NCI-H187 (cell line): Measurements from ENCODE around the gene CAMKK1.

Source experiments
- DNase-seq, 2 experiments: peaks; one replicate each; lab custom pipeline; 2025; lab: John Stamatoyannopoulos, UW

The CAMKK1 gene

DNA sequence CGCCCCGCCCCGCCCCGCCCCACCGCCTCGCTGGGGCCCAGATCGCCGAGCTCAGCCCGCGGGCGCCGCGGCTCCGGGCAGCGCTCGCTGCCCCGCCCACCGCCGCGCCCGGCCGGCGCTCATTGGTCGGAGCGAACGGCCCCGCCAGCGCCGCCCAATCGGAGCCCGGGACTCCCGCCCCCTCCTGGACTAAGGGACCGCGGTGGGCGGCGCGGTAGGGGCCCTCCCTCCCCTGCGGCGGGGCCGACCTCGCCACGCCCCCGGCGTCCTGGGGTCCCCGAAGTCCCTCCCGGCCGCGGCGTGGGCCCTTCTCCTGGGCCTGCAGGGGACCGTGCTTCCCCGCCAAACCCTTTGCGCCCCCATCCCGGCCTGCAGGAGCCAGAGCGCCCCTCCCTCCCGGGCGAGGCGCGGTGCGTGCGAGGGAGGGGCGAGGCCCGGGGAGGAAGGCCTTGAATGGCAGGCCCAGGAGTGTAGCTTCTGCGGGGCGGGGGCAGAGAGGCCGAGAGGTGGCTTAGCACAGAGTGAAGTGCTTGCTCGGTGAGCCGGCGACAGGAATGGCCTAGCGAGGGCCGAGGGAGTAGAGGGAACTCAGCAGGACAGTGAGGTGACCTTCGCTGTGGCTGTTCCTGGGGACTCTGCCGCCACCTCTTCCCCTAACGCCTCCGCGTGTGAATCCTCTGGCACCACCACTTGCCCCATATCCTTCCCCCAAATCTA lies at the start of gene CAMKK1:
Gene CAMKK1, minus strand, starts transcription at position 51 of the 717 bp plus-strand sequence. CDS start 7,366 bp downstream, outside the sequence.
- peak; percentile 72 to 84 for DNase-seq

DNA sequence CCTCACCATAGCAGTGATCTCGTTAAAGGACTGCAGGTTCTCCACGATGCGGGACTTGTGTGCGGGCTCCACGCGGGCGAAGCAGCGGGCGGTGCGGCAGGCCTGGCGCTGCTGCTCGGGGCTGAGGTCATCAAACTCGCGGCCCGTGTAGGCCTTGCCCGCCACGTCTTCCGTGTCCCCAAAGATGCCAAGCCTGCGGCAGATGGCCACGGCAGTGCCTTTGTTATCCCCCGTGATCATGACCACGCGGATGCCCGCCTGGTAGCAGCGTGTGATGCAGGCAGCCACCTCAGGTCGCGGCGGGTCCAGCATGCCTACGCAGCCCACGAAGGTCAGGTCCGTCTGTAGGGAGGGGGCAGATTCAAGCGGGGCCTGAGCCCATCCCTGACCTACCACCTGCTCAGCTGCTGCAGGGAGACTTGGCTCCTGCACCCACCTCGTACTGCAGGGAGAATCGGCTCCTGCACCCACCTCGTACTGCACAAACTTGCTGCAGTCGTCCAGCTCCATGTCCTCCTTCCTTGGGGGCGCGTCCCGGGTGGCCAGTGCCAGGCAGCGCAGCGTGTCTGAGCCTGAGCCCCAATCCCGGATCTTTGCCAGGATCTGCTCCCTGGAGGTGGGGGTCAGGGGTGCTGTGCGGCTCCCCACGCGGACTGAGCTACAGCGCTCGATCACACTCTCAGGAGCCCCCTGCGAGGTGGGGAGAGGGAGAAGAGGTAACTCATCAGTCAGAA lies 48.3 kb upstream of the CAMKK1 start:
- no peak for DNase-seq

DNA sequence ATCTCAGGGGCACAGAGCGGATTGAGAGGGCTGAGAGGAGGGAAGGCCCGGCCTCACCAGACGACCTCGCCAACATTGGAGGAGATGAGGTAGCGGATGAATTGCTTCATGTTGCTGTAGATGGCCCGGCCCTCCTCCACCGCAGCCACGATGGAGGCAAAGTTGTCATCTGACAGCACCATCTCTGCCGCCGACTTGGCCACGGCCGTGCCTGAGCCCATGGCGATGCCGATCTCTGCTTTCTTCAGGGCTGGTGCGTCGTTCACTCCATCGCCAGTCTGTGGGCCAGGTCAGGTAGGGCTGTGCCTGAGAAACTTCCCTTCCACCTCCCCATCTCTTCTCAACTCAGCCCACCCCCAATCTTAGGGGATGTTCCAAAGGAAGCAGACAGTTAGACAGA lies 44.5 kb upstream of the CAMKK1 start:
- no peak for DNase-seq

DNA sequence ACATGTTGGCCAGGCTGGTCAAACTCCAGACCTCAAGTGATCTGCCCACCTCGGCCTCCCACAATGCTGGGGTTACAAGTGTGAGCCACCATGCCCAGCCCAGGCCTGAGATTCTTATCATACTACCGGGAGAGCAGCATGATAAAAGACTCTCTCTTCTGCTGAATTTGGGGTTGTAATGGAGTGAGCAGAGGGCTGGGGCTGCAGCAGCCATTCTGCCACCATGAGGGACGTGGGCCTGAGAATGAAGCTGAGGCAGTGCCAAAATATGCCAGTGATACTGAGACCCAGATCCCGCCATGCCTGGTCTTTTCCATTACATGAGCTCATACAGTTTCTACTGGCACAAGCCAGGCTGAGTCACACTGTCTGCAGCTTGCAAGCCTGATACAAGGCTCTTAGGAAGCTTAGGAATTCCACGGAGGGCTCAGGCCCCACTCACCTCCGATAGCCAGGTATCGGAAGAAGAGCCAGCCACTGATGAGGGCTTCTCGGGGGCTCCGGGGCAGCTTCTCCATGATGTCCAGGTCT lies 43.0 kb upstream of the CAMKK1 start:
- DNase-seq = no peak

DNA sequence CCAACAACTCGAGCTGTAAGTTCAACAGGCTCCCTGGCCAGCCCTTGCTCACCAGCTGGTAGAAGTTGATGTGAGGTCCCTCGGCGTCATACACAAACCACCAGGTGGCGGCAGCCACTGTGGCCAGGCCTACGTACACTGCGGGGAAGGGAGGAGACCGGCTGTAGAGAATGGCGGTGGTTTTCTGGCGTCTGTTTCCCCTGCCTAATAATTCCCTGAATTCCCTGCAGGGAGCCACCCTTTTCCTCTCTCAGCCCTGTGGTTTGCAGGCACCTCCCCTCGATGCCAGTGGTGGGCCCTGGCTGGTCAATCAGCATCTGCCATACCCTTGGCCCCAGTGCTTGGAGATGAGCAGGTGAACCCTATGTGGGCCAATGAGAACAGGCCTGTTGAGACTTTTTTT lies 42.3 kb upstream of the CAMKK1 start:
- DNase-seq = no peak

DNA sequence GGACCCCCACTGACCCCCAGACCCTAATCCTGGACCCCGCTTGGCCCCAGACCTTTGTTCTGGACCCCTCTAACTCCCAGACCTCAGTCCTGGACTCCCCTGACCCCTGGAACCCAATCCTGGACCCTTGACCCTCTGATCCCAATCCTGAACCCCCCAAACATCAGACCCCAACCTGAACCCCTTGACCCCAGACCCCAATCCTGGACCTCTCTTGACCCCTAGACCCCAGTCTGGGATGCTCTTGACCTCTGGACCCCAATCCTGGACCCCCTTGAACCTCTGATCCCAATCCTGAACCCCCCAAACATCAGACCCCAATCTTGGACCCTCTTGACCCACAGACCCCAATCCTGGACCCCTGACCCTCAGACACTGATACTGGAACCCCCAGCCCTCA lies 36.9 kb upstream of the CAMKK1 start:
- no peak for DNase-seq

DNA sequence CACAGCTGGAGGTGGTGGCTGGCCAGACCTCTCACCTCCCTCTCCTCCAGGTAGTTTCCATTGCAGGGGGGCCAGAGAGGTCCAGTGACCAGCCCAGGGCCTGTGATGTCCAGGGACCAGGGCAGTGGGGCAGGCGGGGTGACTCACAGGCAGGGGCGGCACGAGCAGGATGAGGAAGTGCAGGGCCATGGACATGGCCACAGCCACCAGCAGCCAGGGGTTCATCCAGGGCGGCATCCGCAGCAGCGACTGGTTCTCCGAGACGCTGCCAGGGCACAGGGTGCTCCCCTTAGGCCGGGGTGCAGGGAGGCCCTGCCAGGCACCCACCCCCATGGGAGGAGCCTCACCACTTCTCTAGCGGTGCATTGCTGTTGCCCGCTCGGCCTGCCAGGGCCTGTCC lies 36.3 kb upstream of the CAMKK1 start:
- no peak for DNase-seq

DNA sequence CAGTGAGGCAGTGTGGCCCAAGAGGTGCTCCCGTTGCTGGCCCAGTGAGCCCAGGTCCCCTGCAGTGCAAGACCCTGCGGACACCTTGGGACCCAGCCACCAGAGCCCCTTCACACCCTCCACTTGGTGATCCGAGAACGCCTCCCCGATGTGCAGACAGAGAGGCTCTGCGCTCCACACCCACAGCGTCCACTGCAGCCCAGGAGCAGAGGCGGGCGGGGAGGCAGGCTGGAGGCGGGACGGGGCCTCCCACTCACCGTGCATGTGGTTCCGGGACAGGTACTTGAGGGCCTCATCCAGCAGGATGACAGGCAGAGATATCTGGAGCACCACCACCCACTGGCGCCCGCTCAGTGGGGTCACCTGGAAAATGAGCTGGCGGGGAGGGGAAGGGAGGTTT lies 35.6 kb upstream of the CAMKK1 start:
- DNase-seq = no peak

DNA sequence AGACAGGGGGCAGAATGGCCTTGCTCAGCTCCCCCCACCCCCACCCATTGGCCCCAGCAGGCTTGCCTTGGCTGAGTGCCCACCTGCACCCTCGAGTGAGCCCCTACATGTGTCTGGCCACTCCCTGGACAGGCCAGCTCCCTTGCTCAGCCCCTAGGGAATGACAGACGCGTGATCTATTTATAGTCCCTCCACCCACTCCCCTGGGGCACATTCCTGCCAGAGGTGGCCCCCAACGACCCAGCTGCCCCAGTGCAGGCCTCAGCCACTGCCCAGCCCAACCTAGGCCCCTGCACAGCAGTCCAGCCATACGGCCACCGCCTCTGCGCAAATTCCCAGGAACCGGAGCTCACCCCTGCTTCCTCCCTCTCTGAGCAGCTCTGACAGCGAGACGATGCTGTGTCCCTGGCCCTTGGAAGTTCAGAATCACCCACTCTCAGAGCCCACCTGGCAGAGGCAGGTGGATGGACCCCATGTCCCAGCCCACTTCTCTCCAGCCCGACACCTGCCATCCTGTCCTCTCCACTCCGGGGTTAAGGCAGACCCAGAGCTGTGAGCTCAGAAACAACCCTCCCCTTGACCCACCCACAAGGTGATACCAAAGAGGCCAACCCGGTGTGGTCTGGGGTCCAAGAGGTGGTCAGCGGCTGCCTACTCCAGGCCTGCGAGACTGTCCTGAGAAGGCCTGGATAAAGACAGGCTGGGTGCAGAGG lies 34.9 kb upstream of the CAMKK1 start:
- no peak for DNase-seq

DNA sequence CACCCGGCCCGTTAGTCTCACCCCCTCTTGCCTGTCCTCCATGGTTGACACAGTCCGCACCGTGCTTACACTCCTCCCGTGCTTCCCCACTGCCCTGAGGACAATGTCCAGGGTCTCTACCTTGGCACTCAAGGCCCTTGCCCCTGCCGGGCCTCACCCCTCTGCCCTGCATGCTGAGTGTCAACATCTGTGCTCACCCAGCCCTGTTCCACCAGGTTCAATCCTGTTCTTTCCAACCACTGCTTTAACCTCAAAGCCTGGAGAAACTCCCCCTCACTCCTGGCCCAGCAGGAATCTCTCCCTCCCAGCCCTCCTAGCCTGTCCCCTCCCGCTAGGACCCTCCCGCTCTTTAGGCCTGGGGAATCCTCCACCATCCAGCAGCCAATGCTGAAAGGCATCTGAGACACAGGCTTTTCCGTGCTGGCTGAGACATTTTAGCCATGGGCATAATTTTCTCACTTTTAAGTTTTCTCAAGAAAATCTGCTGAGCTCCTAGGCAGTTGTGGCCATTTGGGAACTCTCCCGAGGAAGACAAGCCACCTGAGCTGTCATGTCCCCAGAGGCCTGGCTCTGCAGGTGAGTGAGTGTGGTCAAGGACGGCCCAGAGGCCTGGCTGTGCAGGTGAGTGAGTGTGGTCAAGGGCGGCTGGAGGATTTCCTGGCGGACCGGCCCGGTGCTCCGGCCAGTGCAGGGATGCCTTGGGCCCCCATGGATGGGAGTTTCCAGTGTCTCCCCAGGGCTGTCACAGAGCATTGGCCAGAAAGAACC lies 34.2 kb upstream of the CAMKK1 start:
- no peak for DNase-seq

DNA sequence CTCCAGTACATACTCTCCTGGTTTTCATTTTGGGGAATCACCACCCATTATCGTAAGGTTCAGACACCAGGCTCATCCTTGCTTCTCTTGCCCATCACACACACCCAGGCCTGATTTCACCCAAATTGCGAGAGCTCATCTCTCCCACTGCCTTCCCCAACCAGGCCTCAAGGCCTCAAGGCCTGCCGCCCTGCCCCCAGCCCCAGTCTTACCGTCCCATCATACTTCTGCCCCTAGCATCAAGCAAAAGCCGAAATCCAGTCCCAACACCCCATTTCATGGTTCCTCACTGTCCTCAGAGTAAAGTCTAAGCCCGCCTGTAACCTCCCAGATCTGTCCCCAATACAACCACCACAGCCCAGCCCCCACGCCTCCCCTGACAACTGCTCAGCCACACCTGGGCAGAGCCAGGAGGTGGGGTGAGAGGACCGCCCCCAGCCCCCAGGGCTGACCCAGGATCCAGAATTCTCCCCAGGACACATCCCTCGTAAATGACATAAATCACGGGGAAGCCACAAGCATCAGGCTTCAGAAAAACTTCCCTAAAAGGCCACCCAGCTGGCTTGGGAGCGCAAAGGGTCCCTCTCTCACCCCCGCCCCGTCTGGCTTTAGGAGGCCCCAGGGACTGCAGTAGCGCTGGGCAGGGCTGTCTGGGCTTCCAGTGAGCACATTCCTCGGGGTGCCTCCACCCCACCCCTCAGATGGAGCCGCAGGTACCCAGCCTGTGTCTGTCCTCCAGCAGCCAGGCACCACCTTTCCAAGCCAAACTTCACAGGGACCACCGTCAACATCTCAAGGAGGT lies 33.0 kb upstream of the CAMKK1 start:
- no peak for DNase-seq

DNA sequence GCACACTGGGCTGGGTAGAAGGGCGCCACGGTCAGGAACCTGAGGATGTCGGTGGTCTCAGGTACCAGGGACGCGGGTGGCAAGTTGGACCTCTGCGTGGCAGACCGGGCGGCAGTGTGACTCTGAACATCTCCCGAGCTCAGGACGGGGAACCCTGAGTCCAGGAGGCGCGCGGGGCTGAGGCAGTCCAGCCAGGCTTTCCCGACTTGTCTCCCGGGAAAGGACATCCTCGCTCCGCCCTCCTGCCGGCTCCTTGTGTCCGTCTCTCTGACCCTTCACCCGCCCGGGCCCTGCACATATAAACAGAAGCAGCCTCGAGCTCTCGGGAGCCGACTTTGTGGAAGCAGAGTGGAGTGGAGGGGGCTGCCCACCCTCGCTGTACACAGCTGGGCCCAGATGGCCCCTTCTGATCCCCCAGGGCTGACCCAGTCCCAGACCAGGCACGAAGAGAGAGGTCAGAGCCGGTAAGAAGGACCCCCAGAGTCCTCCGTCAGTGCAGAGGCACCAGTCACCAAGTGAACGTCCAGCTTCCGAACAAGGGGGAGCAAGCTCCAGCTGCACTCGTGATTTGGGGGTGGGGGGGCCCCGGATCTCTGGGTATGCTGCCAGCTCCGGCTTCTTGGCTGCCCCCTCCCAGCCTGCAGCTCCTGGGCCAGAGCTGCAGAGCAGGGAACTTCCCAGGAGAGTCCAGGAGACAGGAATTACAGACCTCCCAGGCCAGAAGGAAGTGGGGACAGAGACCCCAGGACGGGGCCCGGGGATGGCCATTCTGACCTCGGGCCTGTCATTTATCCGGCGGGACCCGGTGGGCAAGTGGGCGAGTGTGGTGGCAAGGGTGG lies 31.9 kb upstream of the CAMKK1 start:
- DNase-seq = no peak

DNA sequence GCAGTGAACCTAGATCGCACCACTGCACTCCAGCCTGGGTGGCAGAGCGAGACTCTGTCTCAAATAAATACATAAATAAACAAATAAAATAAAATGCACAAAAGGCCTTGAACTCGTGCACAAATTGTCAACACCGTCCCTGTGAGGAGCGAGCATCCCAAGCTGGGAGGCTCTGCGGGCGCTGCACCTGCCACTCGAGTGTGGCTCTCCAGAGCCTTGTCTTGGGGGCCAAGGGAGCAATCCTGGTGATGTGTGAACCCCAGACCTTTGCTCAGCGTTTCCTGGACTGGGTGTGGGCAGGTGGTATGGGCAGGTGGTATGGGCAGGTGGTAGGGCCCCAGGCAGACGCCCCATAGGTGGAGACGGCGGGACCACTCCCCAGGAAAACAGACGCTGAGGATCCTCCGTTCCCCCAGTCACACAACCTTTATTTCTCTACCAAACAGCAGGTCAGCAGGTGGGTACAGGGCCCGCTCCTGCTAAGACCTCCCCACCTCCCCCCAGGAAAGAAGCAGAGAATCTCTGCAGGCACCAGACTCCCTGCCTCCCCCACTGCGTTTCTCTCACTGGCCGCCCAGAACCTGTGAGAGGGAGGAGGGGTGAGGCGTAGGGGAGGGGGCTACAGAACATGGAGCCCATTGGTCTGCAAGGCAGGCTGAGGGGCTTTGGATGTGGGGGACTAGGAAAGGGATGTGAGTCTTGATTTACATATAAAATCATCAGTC lies 30.8 kb upstream of the CAMKK1 start:
- DNase-seq = peak in 1 of 2 experiments; percentile 34

DNA sequence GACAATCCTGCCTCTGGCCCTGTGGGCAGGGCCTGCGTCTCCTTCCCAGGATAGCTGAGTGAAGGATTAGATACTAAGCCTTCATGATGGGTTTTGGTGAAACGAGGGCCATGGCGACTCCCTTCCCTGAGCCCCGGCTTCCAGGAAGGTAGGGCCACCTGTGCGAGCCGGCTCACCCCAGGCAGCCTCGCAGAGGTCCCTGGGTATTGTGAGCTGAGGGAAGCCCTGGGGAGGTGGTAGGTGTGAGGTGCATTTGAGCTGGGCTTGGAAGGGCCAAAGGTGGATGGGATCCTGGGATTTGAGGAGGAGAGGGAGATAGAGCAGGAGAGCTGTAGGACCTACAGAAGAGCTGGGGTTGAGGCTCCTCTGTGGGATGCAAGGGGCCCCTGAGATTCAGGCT lies 29.9 kb upstream of the CAMKK1 start:
- DNase-seq = no peak

DNA sequence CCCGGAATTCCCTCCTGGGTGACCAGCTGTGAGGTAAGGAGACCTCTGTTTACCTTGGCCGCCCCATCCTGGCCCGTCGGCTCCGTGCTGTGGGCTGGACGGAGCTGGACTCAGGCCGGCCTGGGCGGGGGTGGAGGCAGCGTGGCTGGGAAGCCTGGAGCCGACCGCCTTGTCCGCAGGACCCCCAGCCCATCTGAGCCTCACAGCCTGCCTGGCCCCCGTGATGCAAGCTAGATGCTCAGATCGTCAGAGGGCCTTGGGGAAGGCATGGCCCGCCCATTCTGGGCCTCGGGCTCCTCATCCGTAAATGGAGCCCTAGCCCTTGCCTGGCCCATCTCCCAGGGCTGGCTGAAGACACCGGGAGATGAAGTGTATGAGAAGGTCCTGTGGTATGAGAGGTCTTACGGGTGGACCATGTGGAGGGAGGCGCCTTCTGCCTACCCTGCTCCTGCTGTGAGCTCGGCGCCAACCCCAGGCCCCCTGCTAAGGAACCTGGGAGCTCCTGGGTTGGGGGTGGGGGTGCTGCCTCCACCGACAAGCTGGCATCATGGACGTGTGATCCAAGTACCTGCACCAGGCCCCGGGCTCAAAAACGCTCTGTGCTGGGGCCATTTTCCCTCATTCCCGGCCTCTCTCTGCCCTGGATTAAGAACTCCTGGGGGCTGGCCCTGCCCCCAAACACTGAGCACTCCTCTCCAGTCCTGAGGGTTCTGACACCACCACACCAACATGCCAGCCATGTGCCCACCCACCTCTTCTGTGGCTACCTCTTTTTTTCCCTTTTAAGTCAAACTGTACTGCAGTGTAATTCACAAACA lies 28.9 kb upstream of the CAMKK1 start:
- DNase-seq = no peak

DNA sequence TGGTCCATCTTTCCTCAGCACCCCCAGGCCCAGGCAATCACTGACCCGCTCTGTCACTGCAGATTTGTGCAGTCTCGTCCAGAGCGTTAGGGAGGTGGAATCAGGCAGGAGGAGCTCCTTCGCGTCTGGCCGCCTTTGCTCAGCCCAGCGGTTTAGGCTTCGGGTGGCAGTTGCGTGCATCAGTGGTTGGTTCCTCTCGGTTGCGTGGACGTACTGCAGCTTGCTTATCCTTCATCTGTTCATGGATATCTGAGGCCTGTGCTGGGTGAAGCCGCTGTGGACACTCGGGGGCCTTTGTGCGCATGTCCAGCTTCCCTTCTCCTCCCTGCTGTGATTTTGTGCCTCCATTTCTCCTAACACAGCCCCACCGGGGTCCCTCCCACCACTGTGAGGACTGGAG lies 28.2 kb upstream of the CAMKK1 start:
- no peak for DNase-seq

DNA sequence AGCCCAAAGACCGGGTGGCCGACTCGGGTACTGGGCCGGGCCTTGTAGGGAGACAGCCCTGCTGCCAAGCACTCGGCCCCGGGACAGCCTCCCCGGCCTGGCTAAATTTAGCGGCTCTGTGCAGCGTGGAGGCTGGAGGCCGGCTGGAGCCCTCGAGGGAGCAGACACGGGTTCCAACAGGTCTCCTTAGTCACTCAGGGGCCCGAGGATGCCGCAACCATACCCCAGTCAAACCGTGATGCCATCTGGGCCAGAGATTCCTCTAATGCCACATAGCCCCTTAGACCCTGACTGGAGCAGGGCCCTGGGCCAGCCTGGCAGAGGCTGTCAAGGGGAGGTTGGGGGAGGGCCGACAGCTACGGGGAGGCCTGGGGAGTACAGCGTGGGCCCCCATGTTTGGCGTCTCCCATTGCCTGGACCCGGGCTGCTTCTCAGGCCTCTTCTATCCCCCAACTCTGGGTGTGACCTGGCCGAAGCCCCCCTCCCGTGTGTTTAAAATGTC lies 26.3 kb upstream of the CAMKK1 start:
- DNase-seq = no peak

DNA sequence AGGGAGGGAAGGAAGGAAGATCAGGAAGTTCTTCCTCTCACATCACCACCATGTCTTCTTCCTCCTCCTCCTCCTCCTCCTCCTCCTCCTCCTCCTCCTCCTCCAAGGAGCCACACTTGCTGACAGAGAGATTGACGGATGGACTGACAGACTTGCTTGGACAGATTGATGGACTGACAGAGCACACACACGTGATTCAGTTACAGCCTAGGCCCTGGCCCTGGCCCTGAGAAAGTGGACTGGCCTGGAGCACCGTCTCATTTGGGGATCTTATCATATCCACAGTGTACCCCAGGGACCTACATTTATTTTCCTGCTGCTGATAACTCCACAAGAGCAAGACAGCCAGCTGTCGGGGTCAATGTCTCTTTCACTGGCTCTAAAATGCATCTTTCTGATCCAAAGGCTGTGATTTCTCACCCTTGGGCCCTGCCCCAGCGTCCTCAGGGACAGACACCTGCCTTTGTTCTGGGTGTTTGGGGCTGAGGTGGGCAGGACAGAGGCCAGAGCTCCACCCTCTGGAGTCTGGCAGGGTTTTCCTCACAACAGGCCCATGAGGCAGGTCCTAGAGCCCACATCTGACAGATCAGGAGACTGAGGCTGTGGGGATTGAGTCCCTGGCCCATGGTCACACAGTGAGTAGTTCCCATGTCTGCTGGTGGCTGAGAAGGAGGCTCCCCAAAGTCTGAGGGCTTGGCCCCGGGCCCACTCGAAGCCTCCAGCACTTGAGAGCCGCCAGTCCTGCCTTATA lies 25.7 kb upstream of the CAMKK1 start:
- no peak for DNase-seq
